Thyroid gland (tissue), 4 donors: Measurements from ENCODE around the gene SUGCT. TPM values are rescaled to one million over a fixed set of nuclear protein-coding genes. Genes with fewer than 3 reads are reported as not detected.

Source experiments
- DNase-seq, 2 donors: peaks; one replicate each; pipeline ENCODE4 v3.0.0-alpha.2; 2019
- H3K27ac ChIP-seq, 3 donors: fragments of 200-600 bp; sonication (generic); 1 replicate in 2 of 3; 2 replicates in 1 of 3; pipeline ENCODE4 v1.5.1; 2016 to 2019; ENCODE audit warnings: mild to moderate bottlenecking in 1 of 3, moderate library complexity in 1 of 3
- H3K27me3 ChIP-seq: fragments of 200-600 bp; sonication (generic); one replicate; pipeline ENCODE4 v1.5.1; 2019
- H3K36me3 ChIP-seq, 2 donors: fragments of 200-600 bp; sonication (generic); one replicate each; pipeline ENCODE4 v1.5.1; 2016 to 2019
- H3K4me1 ChIP-seq, 2 donors: fragments of 200-600 bp; sonication (generic); one replicate each; pipeline ENCODE4 v1.5.1; 2017 to 2019
- H3K4me3 ChIP-seq, 3 donors: fragments of 200-600 bp; sonication (generic); replicated peaks in 1 of 3; 1 replicate in 2 of 3; 2 replicates in 1 of 3; pipeline ENCODE4 v1.5.1; 2016; ENCODE audit warnings: mild to moderate bottlenecking in 1 of 3
- H3K9me3 ChIP-seq: fragments of 200-600 bp; sonication (generic); one replicate; pipeline ENCODE4 v1.5.1; 2017
- CTCF ChIP-seq, 6 experiments: fragments of 200-600 bp in 3 of 6; fragments of 450-650 bp in 3 of 6; sonication (generic) in 3 of 6; IDR thresholded peaks; one replicate each; pipeline ENCODE4 v1.5.1; 2016 to 2019; ENCODE audit warnings: antibody characterized with exemption in 6 of 6, mild to moderate bottlenecking in 2 of 6, inconsistent platforms in 1 of 6, moderate library complexity in 1 of 6
- POLR2A ChIP-seq, 2 donors: fragments of 450-650 bp; IDR thresholded peaks; one replicate each; pipeline ENCODE4 v1.6.1; 2017; ENCODE audit warnings: antibody characterized with exemption in 2 of 2, mild to moderate bottlenecking in 2 of 2, moderate library complexity in 1 of 2
- WGBS, 2 donors: methylation state at CpG; one replicate each; pipeline ENCODE4 v1.1.5; 2017; 5-methylcytosine and 5-hydroxymethylcytosine counted together
- intact Hi-C: fragments of 100-400 bp; cut with DNase I; formaldehyde crosslinking; loops from one replicate; pipeline ENCODE4 v1.15.1; 2023
- total RNA-seq, 4 donors: library from RNA; depleted of rRNA; stranded (reverse); fragments of >200 nt; gene quantifications; one replicate each; pipeline ENCODE4 v1.2.3, GENCODE V29; 2016

The SUGCT gene
- total RNA-seq, 4 donors from 2014 or later: 1.3 to 15.2 (median 3.2) TPM

GRCh38 chr7:40546616-40547501, 412.1 kb downstream of the SUGCT start:
- intact Hi-C loops: no loop called here
- H3K4me1 ChIP-seq: no peaks in the 10 kb centered on the region
- no peaks in the 10 kb centered on the region for H3K27me3 ChIP-seq
- TF ChIP-seq CTCF (IDR thresholded peaks at IDR 0.05) (no peak), POLR2A (IDR thresholded peaks at IDR 0.05) (no peak)
- H3K9me3 ChIP-seq: no peaks in the 10 kb centered on the region
- no peak overlapping the region for H3K4me3 ChIP-seq
- no peak for DNase-seq
- no peak overlapping the region for H3K27ac ChIP-seq
- no peaks in the 10 kb centered on the region for H3K36me3 ChIP-seq
- 80 to 86% methylated on average over 6 of the region's 6 CpGs for WGBS, 2 donors

GRCh38 chr7:40549372-40550039, 414.7 kb downstream of the SUGCT start:
- Histone ChIP-seq H3K27ac (no peak overlapping the region), H3K4me1 (no peaks in the 10 kb centered on the region), H3K9me3 (no peaks in the 10 kb centered on the region), H3K36me3 (no peaks in the 10 kb centered on the region), H3K4me3 (no peak overlapping the region), H3K27me3 (no peaks in the 10 kb centered on the region)
- WGBS, 2 donors: 91 to 96% methylated on average over 2 of the region's 2 CpGs
- intact Hi-C loops: no loop called here
- no peak for DNase-seq
- TF ChIP-seq CTCF (IDR thresholded peaks at IDR 0.05): no peak
- no peak for TF ChIP-seq POLR2A (IDR thresholded peaks at IDR 0.05)

- intact Hi-C loops: no loop called here
- TF ChIP-seq CTCF (IDR thresholded peaks at IDR 0.05) (no peak), POLR2A (IDR thresholded peaks at IDR 0.05) (no peak)
- WGBS, 2 donors: 75 to 78% methylated on average over 8 of the region's 8 CpGs
- H3K9me3 ChIP-seq: no peaks in the 10 kb centered on the region
- no peak for DNase-seq
- H3K36me3 ChIP-seq: no peaks in the 10 kb centered on the region
- H3K27ac ChIP-seq: no peak overlapping the region
- no peaks in the 10 kb centered on the region for H3K27me3 ChIP-seq
- no peaks in the 10 kb centered on the region for H3K4me1 ChIP-seq
- no peak overlapping the region for H3K4me3 ChIP-seq
These were observed 417.1 kb downstream of the SUGCT start for GRCh38 chr7:40551685-40552576.

- no peak for DNase-seq
- H3K27me3 ChIP-seq: no peaks in the 10 kb centered on the region
- WGBS, 2 donors: 89 to 93% methylated on average over 1 of the region's 1 CpG
- H3K36me3 ChIP-seq: no peaks in the 10 kb centered on the region
- TF ChIP-seq CTCF (IDR thresholded peaks at IDR 0.05) (no peak), POLR2A (IDR thresholded peaks at IDR 0.05) (no peak)
- H3K4me1 ChIP-seq: no peaks in the 10 kb centered on the region
- H3K27ac ChIP-seq: no peak overlapping the region
- no peaks in the 10 kb centered on the region for H3K9me3 ChIP-seq
- H3K4me3 ChIP-seq: no peak overlapping the region
- intact Hi-C loops: no loop called here
These were observed 425.9 kb downstream of the SUGCT start for GRCh38 chr7:40560672-40561071.
